Measurements from ENCODE around the gene GNAS-AS1. TPM values are rescaled to one million over a fixed set of nuclear protein-coding genes. Genes with fewer than 3 reads are reported as not detected.
"Not testable (repeated sequence)": the region's sequence is repeated elsewhere in the genome, so short reads cannot be mapped to it uniquely, and the experiment has no call there.

The GNAS-AS1 gene
- total RNA-seq, 1 experiment from 2014 or later, result 0.59 TPM

- Mint-ChIP-seq H3K4me1 (ENCODE audit: low read depth, unreplicated experiment) (no peaks in the 10 kb centered on the region), H3K9me3 (ENCODE audit: low read depth, unreplicated experiment) (peaks cover 4% of the 10 kb centered on the region), H3K27ac (ENCODE audit: unreplicated experiment) (no peak overlapping the region), H3K36me3 (ENCODE audit: insufficient read depth, unreplicated experiment) (no peaks in the 10 kb centered on the region), H3K27me3 (ENCODE audit: unreplicated experiment) (peaks cover 95% of the 10 kb centered on the region), H3K4me3 (ENCODE audit: low read depth, unreplicated experiment) (no peak overlapping the region)
- BruUV-seq (replicated peaks), result no TSS peak
- no peak for TF ChIP-seq CTCF (IDR thresholded peaks at IDR 0.05; ENCODE audit: unreplicated experiment)
- no peak for DNase-seq
- CTCF ChIA-PET, result interaction anchor here (0.6 to 1.0 kb wide), 2 partner anchors 10 to 11 kb away, joined by 4 to 5 read pairs; no protein-coding TSS in a partner anchor
- intact Hi-C loops (cut with micrococcal nuclease; ENCODE audit: unreplicated experiment), result no loop called here
These were observed 25.9 kb downstream of the GNAS-AS1 start for GRCh38 chr20:58824843-58825242.

GRCh38 chr20:58822748-58823730, 27.7 kb downstream of the GNAS-AS1 start:
- H3K9me3 Mint-ChIP-seq (ENCODE audit: low read depth, unreplicated experiment), result no peaks in the 10 kb centered on the region
- no peak for DNase-seq
- no TSS peak for BruUV-seq (replicated peaks)
- no peak overlapping the region for H3K27ac Mint-ChIP-seq (ENCODE audit: unreplicated experiment)
- no peaks in the 10 kb centered on the region for H3K36me3 Mint-ChIP-seq (ENCODE audit: insufficient read depth, unreplicated experiment)
- no peaks in the 10 kb centered on the region for H3K4me1 Mint-ChIP-seq (ENCODE audit: low read depth, unreplicated experiment)
- intact Hi-C loops (cut with micrococcal nuclease; ENCODE audit: unreplicated experiment), result no loop called here
- CTCF ChIA-PET, result no interaction called here
- H3K27me3 Mint-ChIP-seq (ENCODE audit: unreplicated experiment), result peaks cover 94% of the 10 kb centered on the region
- no peak for TF ChIP-seq CTCF (IDR thresholded peaks at IDR 0.05; ENCODE audit: unreplicated experiment)
- H3K4me3 Mint-ChIP-seq (ENCODE audit: low read depth, unreplicated experiment), result no peak overlapping the region

GRCh38 chr20:58822149-58822548, 28.6 kb downstream of the GNAS-AS1 start:
- intact Hi-C loops (cut with micrococcal nuclease; ENCODE audit: unreplicated experiment), result no loop called here
- H3K36me3 Mint-ChIP-seq (ENCODE audit: insufficient read depth, unreplicated experiment), result no peaks in the 10 kb centered on the region
- H3K4me1 Mint-ChIP-seq (ENCODE audit: low read depth, unreplicated experiment), result no peaks in the 10 kb centered on the region
- no peak for TF ChIP-seq CTCF (IDR thresholded peaks at IDR 0.05; ENCODE audit: unreplicated experiment)
- DNase-seq, result no peak
- CTCF ChIA-PET, result interaction anchor here (0.7 kb wide), 1 partner anchor 233 kb away, joined by 5 read pairs; no protein-coding TSS in a partner anchor
- H3K27ac Mint-ChIP-seq (ENCODE audit: unreplicated experiment), result no peak overlapping the region
- H3K4me3 Mint-ChIP-seq (ENCODE audit: low read depth, unreplicated experiment), result no peak overlapping the region
- H3K9me3 Mint-ChIP-seq (ENCODE audit: low read depth, unreplicated experiment), result no peaks in the 10 kb centered on the region
- no TSS peak for BruUV-seq (replicated peaks)
- H3K27me3 Mint-ChIP-seq (ENCODE audit: unreplicated experiment), result peaks cover 94% of the 10 kb centered on the region

- H3K27ac Mint-ChIP-seq (ENCODE audit: unreplicated experiment); H3K36me3 Mint-ChIP-seq (ENCODE audit: insufficient read depth, unreplicated experiment); H3K4me3 Mint-ChIP-seq (ENCODE audit: low read depth, unreplicated experiment); DNase-seq; intact Hi-C loops (cut with micrococcal nuclease; ENCODE audit: unreplicated experiment); H3K9me3 Mint-ChIP-seq (ENCODE audit: low read depth, unreplicated experiment); H3K4me1 Mint-ChIP-seq (ENCODE audit: low read depth, unreplicated experiment); BruUV-seq (replicated peaks): not testable (repeated sequence)
- peaks cover 94% of the 10 kb centered on the region for H3K27me3 Mint-ChIP-seq (ENCODE audit: unreplicated experiment)
- CTCF ChIA-PET, result interaction anchor here (0.5 kb wide), 1 partner anchor 175 kb away, joined by 3 read pairs; no protein-coding TSS in a partner anchor
These were observed 30.2 kb downstream of the GNAS-AS1 start for GRCh38 chr20:58820515-58820914.

- TF ChIP-seq CTCF (IDR thresholded peaks at IDR 0.05; ENCODE audit: unreplicated experiment), result no peak
- BruUV-seq (replicated peaks), result no TSS peak
- no peak overlapping the region for H3K4me3 Mint-ChIP-seq (ENCODE audit: low read depth, unreplicated experiment)
- peaks cover 94% of the 10 kb centered on the region for H3K27me3 Mint-ChIP-seq (ENCODE audit: unreplicated experiment)
- intact Hi-C loops (cut with micrococcal nuclease; ENCODE audit: unreplicated experiment), result no loop called here
- no peaks in the 10 kb centered on the region for H3K36me3 Mint-ChIP-seq (ENCODE audit: insufficient read depth, unreplicated experiment)
- no peak overlapping the region for H3K27ac Mint-ChIP-seq (ENCODE audit: unreplicated experiment)
- DNase-seq, result no peak
- no peaks in the 10 kb centered on the region for H3K9me3 Mint-ChIP-seq (ENCODE audit: low read depth, unreplicated experiment)
- H3K4me1 Mint-ChIP-seq (ENCODE audit: low read depth, unreplicated experiment), result no peaks in the 10 kb centered on the region
- CTCF ChIA-PET, result no interaction called here
These were observed 30.8 kb downstream of the GNAS-AS1 start for GRCh38 chr20:58819921-58820320.
